Thyroid gland (tissue), 4 donors: ENCODE data around the gene SCAP.

Experiments used
- POLR2A ChIP-seq, 2 donors: fragments of 450-650 bp; IDR thresholded peaks; one replicate each; pipeline ENCODE4 v1.6.1; 2017; ENCODE audit warnings: antibody characterized with exemption in 2 of 2, mild to moderate bottlenecking in 2 of 2, moderate library complexity in 1 of 2
- TF ChIP-seq, protein P1 (sequence below), 6 experiments: fragments of 200-600 bp in 3 of 6; fragments of 450-650 bp in 3 of 6; sonication (generic) in 3 of 6; IDR thresholded peaks; one replicate each; pipeline ENCODE4 v1.5.1; 2016 to 2019; ENCODE audit warnings: antibody characterized with exemption in 6 of 6, mild to moderate bottlenecking in 2 of 6, inconsistent platforms in 1 of 6, moderate library complexity in 1 of 6

DNA sequence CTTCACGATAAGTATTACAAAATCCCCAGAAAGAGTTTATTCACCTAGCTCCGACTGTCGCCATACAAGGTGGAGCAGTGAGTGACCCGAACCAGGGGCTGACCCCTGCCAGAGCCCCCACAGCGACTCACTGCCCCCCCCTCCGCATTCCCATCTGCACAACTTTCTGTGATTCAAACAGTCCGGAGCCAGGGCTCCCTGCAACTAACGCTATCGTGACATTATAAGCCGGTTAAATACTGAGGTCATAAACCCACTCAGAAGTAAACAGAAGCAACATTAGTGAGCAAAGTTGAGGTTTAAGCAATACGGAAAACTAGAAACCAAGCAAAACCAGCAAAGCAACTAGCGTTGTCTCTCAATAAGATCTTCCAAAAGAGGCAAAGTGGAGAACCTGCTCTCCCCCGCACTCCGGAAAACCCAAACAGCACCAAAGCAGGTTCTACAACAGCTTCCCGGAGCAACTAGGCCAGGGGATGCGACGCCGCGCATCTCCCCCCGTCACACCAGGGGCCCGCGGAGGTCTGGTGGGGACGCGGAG is 642 bp downstream of the SCAP start:
- TF ChIP-seq, protein P1, sequence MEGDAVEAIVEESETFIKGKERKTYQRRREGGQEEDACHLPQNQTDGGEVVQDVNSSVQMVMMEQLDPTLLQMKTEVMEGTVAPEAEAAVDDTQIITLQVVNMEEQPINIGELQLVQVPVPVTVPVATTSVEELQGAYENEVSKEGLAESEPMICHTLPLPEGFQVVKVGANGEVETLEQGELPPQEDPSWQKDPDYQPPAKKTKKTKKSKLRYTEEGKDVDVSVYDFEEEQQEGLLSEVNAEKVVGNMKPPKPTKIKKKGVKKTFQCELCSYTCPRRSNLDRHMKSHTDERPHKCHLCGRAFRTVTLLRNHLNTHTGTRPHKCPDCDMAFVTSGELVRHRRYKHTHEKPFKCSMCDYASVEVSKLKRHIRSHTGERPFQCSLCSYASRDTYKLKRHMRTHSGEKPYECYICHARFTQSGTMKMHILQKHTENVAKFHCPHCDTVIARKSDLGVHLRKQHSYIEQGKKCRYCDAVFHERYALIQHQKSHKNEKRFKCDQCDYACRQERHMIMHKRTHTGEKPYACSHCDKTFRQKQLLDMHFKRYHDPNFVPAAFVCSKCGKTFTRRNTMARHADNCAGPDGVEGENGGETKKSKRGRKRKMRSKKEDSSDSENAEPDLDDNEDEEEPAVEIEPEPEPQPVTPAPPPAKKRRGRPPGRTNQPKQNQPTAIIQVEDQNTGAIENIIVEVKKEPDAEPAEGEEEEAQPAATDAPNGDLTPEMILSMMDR (IDR thresholded peaks at IDR 0.05), result no peak
- TF ChIP-seq POLR2A (IDR thresholded peaks at IDR 0.05), result no peak
